ENCODE results near the gene UNC5B.

UNC5B gene

GRCh38 chr10:71325267-71325666 lies 112.9 kb downstream of the UNC5B start:
- DNase-seq: no peak

- DNase-seq: no peak
These were observed 114.1 kb downstream of the UNC5B start for GRCh38 chr10:71326464-71326881.

GRCh38 chr10:71330789-71331404 lies 118.5 kb downstream of the UNC5B start:
- no peak for DNase-seq

- no peak for DNase-seq
These were observed 119.4 kb downstream of the UNC5B start for GRCh38 chr10:71331736-71332135.

- no peak for DNase-seq
These were observed 120.1 kb downstream of the UNC5B start for GRCh38 chr10:71332466-71332865.

DNA sequence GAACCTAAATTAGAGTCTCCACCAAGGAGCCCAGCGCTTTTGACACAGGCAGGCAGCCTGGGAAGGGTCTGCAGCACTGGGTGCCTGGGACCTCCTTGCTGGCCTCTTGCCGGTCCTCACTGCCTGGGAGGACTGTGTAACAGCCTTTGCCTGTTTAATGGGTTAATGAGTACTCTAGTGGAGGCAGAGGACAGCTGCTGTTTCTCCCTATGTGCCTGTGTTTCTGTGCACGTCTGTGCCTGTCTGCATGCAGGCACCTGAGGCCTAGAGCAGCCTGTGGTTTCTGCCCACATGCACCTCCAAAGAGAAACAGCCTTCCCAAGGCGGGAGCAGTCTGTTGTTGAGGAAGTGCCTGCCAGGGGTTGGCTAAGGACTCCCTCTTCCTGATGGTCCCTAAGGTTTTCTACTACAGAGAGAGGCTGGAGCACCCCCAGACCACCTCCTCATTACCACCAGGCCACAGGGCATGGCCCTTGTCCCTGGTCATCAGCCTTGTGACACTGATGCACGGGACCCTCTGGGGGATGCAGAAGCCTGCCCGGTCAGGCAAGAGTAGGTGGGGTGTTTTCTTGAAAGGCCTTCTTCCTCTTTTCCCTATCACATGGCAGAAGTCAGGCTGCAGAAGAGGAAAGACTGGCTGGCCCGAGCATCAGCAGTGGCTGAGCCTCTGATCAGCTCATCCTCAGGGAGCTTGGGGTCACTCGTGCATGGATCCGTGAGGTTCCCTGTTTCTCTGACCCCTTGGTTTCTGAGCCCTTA lies 120.9 kb downstream of the UNC5B start:
- DNase-seq: no peak

DNA sequence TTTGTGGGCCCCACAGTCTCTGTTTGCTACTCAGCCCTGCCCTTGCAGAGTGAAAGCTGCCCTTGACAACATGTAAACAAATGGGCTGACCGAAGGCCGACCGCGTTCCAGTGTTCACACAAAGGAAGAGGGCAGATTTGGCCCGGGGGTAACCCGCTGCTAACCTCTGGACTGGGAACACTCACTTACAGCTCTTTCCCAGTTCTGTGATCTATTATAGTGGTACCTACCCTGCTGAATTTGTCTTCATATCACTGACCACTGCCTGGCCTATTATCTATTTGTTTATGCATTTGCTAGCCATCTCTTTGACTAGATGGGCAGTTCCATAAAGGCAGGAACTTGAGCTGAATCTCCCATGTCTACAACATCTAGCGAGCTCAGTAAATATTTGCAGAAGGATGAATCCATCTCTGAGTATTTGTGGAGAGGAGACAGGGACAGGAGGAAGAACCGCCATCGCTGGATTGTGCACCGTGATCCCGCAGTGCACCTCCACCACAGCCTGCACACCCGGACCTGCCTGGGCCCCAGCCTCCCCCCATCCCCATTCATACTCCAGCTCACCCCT lies 121.9 kb downstream of the UNC5B start:
- DNase-seq: no peak

DNA sequence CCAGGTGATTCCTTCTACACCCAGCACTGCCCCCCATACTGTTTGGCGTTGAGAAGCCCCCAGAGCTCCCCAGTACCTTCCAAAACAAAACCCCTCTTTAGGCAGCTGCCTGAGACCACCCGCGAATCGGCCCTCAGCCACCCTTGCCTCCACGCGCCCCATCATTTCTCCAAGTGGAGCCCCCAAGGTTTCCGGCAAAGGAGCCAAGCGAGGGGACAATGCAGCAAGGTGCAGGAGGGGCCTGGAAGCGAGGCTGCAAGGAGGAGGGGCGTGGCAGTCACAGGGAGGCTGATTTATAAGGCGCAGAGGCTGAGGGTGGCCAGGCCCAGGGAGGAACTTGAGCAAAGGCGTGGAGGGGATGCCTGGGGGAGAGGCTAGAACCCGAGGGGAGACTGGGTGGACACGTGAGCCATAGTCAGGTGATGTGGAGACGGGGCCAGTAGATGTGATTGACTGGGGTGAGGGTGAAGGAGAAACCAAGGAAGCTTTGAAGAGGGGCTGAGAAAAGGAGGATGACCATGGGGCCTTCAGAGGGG lies 122.9 kb downstream of the UNC5B start:
- no peak for DNase-seq

DNA sequence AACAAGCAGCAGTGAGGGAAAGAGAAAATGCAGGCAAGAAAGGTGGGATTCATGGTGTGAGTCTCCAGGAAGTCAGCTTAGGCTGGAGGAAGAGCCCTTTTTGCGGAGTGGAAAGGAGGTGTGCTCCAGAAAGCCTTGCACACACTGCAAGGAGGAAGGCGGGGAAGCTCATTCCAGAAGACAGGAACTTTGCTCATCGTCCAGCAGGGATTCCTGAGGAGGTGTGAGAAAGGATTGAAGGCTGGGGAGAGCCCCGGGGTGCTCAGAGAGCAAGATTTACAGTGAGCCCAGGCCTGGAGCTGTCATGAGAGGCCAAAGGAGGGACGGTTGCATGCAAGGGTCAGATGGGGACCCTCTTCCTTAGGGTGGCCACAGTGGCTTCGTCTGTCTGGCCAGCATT lies 124.3 kb downstream of the UNC5B start:
- DNase-seq: no peak

GRCh38 chr10:71337219-71337701 lies 124.9 kb downstream of the UNC5B start:
- DNase-seq: no peak

GRCh38 chr10:71338728-71339495 lies 126.5 kb downstream of the UNC5B start:
- no peak for DNase-seq

GRCh38 chr10:71339796-71340589 lies 127.6 kb downstream of the UNC5B start:
- no peak for DNase-seq

DNA sequence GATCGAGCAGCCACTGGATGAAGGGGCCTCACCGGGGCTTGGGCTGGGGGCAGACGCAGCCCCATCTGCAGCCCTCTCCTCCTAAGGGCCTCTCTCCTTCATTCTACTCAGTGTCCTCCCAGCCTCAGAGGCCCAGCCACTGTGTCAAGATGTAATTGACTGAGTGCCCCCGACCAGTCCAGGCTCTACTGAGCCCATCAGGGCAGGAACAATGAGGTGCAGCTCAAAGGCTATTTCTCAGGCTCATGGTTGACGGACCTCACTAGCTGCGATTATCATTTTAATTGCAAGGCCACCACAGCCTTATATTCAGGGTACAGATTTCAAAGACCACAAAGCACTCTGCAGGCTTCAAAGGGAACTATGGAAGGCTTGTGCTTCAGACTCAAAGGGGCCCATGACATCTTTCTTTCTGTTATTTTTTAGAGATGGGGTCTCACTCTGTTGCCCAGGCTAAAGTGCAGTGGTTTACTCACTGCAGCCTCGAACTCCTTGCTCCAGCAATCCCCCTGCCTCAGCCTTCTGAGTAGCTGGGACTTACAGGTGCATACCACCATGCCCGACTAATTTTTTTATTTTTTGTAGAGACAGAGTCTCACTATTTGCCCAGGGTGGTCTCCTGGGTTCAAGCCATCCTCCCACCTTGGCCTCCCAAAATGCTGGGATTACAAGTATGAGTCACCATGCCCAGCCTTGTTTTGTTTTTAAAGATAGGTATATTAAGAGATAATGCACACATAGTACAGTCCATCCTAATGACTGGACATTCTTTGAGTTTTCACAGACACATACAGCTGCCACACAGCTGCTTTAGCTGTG lies 130.4 kb downstream of the UNC5B start:
- no peak for DNase-seq

- no peak for DNase-seq
These were observed 131.0 kb downstream of the UNC5B start for GRCh38 chr10:71343392-71343773.

DNA sequence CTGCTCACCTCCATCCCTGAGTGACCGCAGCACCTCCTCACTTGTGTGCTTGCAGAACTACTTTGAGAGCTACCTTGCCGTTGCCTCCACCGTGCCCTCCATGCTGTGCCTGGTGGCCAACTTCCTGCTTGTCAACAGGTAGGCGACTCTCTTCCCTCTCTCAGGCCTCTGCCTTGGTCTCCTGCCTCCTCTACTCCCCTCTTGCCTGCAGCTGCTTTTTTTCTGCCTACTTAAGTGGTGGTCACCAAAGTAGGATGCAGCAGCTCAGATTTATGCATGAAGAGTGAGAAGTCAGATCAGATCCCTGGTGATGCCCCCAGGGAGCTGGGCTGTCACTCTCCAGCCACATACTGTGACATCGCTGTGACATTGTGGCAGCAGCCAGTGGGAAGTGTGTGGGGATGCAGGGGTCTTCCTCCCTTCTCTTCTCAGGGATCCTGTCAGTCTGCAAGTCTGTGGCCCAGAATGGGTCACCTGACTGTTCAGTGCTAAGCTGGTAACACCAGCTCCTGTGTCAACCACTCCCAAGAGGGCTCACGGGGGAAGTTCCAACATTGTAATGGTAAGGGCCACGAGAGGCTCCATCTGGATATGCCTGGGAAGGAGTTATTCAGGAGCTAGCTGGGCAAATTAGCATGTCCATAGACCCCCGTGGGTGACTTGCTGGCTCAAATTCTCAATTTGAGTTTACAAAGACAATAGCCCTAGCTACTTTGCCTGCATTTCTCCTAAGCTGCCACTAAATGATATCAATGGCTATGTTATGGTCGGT lies 132.0 kb downstream of the UNC5B start:
- DNase-seq: no peak

DNA sequence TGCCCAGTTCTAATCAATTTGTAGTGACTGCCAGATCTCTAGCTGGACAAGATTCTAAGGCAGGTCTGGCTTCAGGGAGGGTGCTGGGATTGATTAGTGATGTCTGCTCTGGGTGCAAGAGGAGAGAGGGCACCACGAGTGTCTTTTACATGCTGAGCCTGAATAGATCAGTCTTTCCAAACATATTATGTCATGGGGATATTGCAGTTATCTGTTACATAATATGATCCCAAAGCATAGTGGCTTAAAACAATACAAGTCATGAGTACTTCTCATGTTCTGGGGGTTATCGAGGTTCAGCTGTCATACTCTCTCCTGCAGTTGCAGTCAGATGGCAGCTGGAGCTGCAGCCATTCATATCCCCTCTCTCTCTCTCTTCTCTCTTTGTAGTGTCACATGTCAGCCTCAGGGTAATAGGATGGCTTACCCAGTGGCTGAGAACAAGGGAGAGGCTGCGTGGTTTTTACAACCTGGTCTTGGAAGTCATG lies 132.7 kb downstream of the UNC5B start:
- no peak for DNase-seq

DNA sequence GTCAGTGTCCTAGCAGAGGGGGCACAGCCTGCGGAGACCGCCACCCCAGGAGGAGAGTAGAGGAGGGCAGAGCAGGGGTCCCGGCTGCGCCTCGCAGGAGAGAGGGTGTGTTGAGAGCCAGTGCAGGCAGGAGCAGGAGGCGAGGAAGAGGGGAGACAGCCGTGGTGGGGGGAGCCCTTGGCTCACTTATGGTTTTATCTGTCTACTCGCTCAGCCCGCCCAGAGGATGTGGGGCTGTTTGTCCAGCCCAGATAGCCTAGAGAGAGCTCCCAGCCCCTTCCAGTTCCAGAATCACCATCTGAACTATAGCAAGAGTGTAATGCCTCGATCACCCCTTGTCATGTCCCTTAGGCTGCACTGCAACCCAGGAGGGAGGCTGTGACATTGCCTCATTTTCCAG lies 133.3 kb downstream of the UNC5B start:
- no peak for DNase-seq

DNA sequence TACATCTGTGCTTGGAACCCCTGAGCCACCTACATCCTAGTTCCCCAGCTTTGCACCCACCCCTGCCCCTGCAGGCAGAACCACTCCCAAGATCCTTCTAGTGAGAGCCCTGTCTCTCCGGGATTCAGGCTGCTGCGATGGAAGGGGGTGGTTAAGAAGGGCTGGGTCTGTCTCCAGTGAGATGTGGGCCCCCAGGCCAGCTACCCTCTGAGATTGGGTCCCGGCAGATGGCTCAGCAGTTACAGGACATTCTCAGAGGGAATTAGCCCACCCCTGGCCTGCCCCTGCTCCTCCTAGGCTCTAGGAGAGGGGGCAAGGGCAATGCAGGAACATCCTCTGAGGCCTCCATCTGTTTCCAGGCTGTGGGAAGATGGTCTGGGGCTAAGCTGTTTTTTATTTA lies 134.4 kb downstream of the UNC5B start:
- DNase-seq: no peak

GRCh38 chr10:71347587-71348395 lies 135.4 kb downstream of the UNC5B start:
- no peak for DNase-seq

DNA sequence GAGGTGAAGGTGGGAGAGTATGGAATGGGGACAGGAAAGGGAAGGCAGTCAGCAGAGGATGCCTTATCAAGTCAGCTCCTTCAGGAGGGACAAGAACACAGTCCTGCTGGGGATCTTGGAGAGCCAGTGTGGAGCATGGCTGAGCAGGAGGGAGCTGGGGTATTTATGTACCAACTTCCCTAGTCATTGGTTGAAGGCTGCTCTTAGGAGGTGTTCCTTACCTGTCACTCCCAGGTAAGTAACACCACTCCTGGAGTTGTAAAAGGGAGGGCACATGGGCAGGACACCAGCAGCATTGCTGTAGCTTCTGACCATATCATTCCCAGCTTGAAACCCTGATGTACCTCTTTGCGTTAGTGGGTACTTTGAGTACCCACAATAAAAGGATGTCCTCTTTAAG lies 136.5 kb downstream of the UNC5B start:
- no peak for DNase-seq
